Astrocyte (in vitro differentiated cells and primary cell): Measurements from ENCODE around the gene DACT2.

Experiments used
- CTCF ChIP-seq: IDR thresholded peaks from 2 replicates; pipeline ENCODE4 v1.5.1; 2011; ENCODE audit warnings: low read depth, mild to moderate bottlenecking, inconsistent platforms, low read length, moderate library complexity; ENCODE audit not compliant: insufficient read depth
- EZH2 ChIP-seq: IDR thresholded peaks from 2 replicates; pipeline ENCODE4 v1.6.1; 2012; ENCODE audit warnings: mild to moderate bottlenecking, low read length, inconsistent platforms; ENCODE audit not compliant: insufficient read depth

GRCh38 chr6:168297643-168298042 lies 21.9 kb downstream of the DACT2 start:
- TF ChIP-seq CTCF (no peak), EZH2 (no peak)
